WTC11 (cell line): ENCODE measurements around the gene POU3F1. TPM values are rescaled to one million over a fixed set of nuclear protein-coding genes. Genes with fewer than 3 reads are reported as not detected.
A peak's percentile ranks its signal among the peaks of the same experiment; 100 is the strongest.

ENCODE experiments used
- ATAC-seq: fragments of 200-7000 bp; cut with Tn5 transposase; 2 replicates; pipeline ENCODE4 v1.10.0; 2021; ENCODE audit warnings: mild to moderate bottlenecking, moderate library complexity
- CTCF ChIA-PET: fragments of 300-600 bp; sonication (Branson Sonifier 250); formaldehyde crosslinking; loops from one replicate; lab custom pipeline; 2021; ENCODE audit warnings: antibody characterized with exemption; lab: Charles Lee
- POLR2A ChIA-PET: fragments of 350-600 bp; sonication (Branson Sonifier 250); formaldehyde crosslinking; loops from one replicate; lab custom pipeline; 2021; ENCODE audit warnings: antibody characterized with exemption; lab: Charles Lee
- DNase-seq: peaks from one replicate; pipeline ENCODE4 v3.0.0; 2021; ENCODE audit warnings: low spot score
- H3K27ac Mint-ChIP-seq: 2 replicates; pipeline ENCODE4 v1.8.0; 2021; ENCODE audit warnings: mixed read lengths
- H3K27me3 Mint-ChIP-seq: 2 replicates; pipeline ENCODE4 v1.8.0; 2021; ENCODE audit warnings: low read depth, mild to moderate bottlenecking, moderate library complexity, mixed read lengths
- H3K36me3 Mint-ChIP-seq: 2 replicates; pipeline ENCODE4 v1.8.0; 2021; ENCODE audit warnings: mixed read lengths
- H3K4me1 Mint-ChIP-seq: 2 replicates; pipeline ENCODE4 v1.8.0; 2022; ENCODE audit warnings: mixed read lengths
- H3K4me3 Mint-ChIP-seq: 2 replicates; pipeline ENCODE4 v1.8.0; 2021; ENCODE audit warnings: mild to moderate bottlenecking, moderate library complexity, mixed read lengths
- H3K9me3 Mint-ChIP-seq: 2 replicates; pipeline ENCODE4 v1.8.0; 2021; ENCODE audit warnings: mixed read lengths
- AFF4 ChIP-seq: sonication (generic); formaldehyde crosslinking; IDR thresholded peaks from 2 replicates; pipeline ENCODE4 v1.8.1; 2023; ENCODE audit warnings: mild to moderate bottlenecking, missing genetic modification reagents, borderline replicate concordance
- ATF2 ChIP-seq: sonication (generic); formaldehyde crosslinking; IDR thresholded peaks from 2 replicates; pipeline ENCODE4 v1.8.1; 2022; ENCODE audit warnings: low read depth, missing genetic modification reagents, borderline replicate concordance
- CBFB ChIP-seq: sonication (generic); formaldehyde crosslinking; IDR thresholded peaks from 2 replicates; pipeline ENCODE4 v1.8.1; 2022; ENCODE audit warnings: mild to moderate bottlenecking, low read depth, missing genetic modification reagents
- CDX4 ChIP-seq: fragments of 250-450 bp; sonication (Bioruptor Pico); IDR thresholded peaks from 2 replicates; pipeline ENCODE4 v1.9.0; 2021; ENCODE audit warnings: moderate library complexity, mild to moderate bottlenecking, inconsistent platforms, borderline replicate concordance
- E2F1 ChIP-seq: sonication (generic); formaldehyde crosslinking; IDR thresholded peaks from 2 replicates; pipeline ENCODE4 v1.8.0; 2022; ENCODE audit warnings: mild to moderate bottlenecking, missing genetic modification reagents
- ERG ChIP-seq: fragments of 250-450 bp; sonication (Bioruptor Pico); IDR thresholded peaks from 2 replicates; pipeline ENCODE4 v1.8.0; 2021; ENCODE audit warnings: mild to moderate bottlenecking
- ESRRA ChIP-seq: sonication (generic); formaldehyde crosslinking; IDR thresholded peaks from 2 replicates; pipeline ENCODE4 v1.8.1; 2022; ENCODE audit warnings: mild to moderate bottlenecking, missing genetic modification reagents, borderline replicate concordance
- FOXJ3 ChIP-seq: sonication (generic); formaldehyde crosslinking; IDR thresholded peaks from 2 replicates; pipeline ENCODE4 v1.9.0; 2021; ENCODE audit warnings: missing genetic modification reagents, mild to moderate bottlenecking, borderline replicate concordance
- GRHL2 ChIP-seq: fragments of 250-450 bp; sonication (Bioruptor Pico); IDR thresholded peaks from 2 replicates; pipeline ENCODE4 v1.8.0; 2022; ENCODE audit warnings: mild to moderate bottlenecking, moderate library complexity; ENCODE audit not compliant: insufficient replicate concordance, severe bottlenecking
- MLX ChIP-seq: sonication (generic); formaldehyde crosslinking; IDR thresholded peaks from 2 replicates; pipeline ENCODE4 v1.8.1; 2023; ENCODE audit warnings: mild to moderate bottlenecking, missing genetic modification reagents, moderate library complexity
- PRRX2 ChIP-seq: fragments of 250-450 bp; sonication (Bioruptor Pico); IDR thresholded peaks from 2 replicates; pipeline ENCODE4 v1.8.0; 2021; ENCODE audit warnings: mild to moderate bottlenecking
- SOX15 ChIP-seq: fragments of 250-450 bp; sonication (Bioruptor Pico); IDR thresholded peaks from 2 replicates; pipeline ENCODE4 v1.9.0; 2021; ENCODE audit warnings: mild to moderate bottlenecking
- TP53 ChIP-seq: sonication (generic); formaldehyde crosslinking; IDR thresholded peaks from 2 replicates; pipeline ENCODE4 v1.8.1; 2023; ENCODE audit warnings: mild to moderate bottlenecking, missing genetic modification reagents
- ZBTB21 ChIP-seq: sonication (generic); formaldehyde crosslinking; IDR thresholded peaks from 2 replicates; pipeline ENCODE4 v1.8.1; 2023; ENCODE audit warnings: mild to moderate bottlenecking, missing genetic modification reagents, borderline replicate concordance
- ZNF232 ChIP-seq: sonication (generic); formaldehyde crosslinking; IDR thresholded peaks from 2 replicates; pipeline ENCODE4 v1.8.0; 2022; ENCODE audit warnings: mild to moderate bottlenecking, missing genetic modification reagents
- ZNF263 ChIP-seq: sonication (generic); formaldehyde crosslinking; IDR thresholded peaks from 2 replicates; pipeline ENCODE4 v1.8.1; 2022; ENCODE audit warnings: low read depth, mild to moderate bottlenecking, moderate library complexity, missing genetic modification reagents
- ZNF671 ChIP-seq: fragments of 250-450 bp; sonication (Bioruptor Pico); IDR thresholded peaks from 2 replicates; pipeline ENCODE4 v1.8.0; 2021; ENCODE audit warnings: mild to moderate bottlenecking
- total RNA-seq: library from RNA; stranded (reverse); gene quantifications from 3 replicates; pipeline ENCODE4 v1.2.3, GENCODE V29; 2021
- TF ChIP-seq, protein P1 (sequence below): sonication (generic); formaldehyde crosslinking; IDR thresholded peaks from 2 replicates; pipeline ENCODE4 v1.8.1; 2023; ENCODE audit warnings: mild to moderate bottlenecking, moderate library complexity, missing genetic modification reagents
- TF ChIP-seq, protein P2 (sequence below): fragments of 250-450 bp; sonication (Bioruptor Pico); IDR thresholded peaks from 2 replicates; pipeline ENCODE4 v2.1.2; 2022; ENCODE audit warnings: mild to moderate bottlenecking, moderate library complexity
- TF ChIP-seq, protein P3 (sequence below): sonication (generic); formaldehyde crosslinking; IDR thresholded peaks from 2 replicates; pipeline ENCODE4 v1.8.1; 2023; ENCODE audit warnings: mild to moderate bottlenecking, missing genetic modification reagents

The POU3F1 gene
- total RNA-seq, 1 experiment from 2014 or later = 18.9 TPM

GRCh38 chr1:38089712-38090360 is 43.2 kb upstream of the POU3F1 start:
- POLR2A ChIA-PET = no interaction called here

GRCh38 chr1:38088791-38089190 is 42.2 kb upstream of the POU3F1 start:
- Mint-ChIP-seq H3K4me3 (no peak overlapping the region), H3K9me3 (no peaks in the 10 kb centered on the region), H3K36me3 (no peaks in the 10 kb centered on the region), H3K27me3 (no peaks in the 10 kb centered on the region), H3K27ac (no peak overlapping the region; the same call in 1 of the 2 replicates), H3K4me1 (peaks cover 68% of the 10 kb centered on the region)
- POLR2A ChIA-PET = no interaction called here
- CTCF ChIA-PET = interaction anchor here (0.6 to 2.5 kb wide), 6 partner anchors 16 to 746 kb away, joined by 3 to 16 read pairs (median 4); no protein-coding TSS in a partner anchor
- DNase-seq = no peak
- no peak for ATAC-seq
- TF ChIP-seq ZNF671 (CRISPR knock-in tag) = no peak
- TF ChIP-seq E2F1 = no peak
- no peak for TF ChIP-seq ATF2 (CRISPR knock-in tag)
- TF ChIP-seq, protein P1, sequence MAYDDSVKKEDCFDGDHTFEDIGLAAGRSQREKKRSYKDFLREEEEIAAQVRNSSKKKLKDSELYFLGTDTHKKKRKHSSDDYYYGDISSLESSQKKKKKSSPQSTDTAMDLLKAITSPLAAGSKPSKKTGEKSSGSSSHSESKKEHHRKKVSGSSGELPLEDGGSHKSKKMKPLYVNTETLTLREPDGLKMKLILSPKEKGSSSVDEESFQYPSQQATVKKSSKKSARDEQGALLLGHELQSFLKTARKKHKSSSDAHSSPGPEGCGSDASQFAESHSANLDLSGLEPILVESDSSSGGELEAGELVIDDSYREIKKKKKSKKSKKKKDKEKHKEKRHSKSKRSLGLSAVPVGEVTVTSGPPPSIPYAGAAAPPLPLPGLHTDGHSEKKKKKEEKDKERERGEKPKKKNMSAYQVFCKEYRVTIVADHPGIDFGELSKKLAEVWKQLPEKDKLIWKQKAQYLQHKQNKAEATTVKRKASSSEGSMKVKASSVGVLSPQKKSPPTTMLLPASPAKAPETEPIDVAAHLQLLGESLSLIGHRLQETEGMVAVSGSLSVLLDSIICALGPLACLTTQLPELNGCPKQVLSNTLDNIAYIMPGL (CRISPR knock-in tag) = no peak
- no peak for TF ChIP-seq AFF4 (CRISPR knock-in tag)
- no peak for TF ChIP-seq ZNF232 (CRISPR knock-in tag)

More at GRCh38 chr1:38089712-38090360, 43.2 kb upstream of the POU3F1 start:
- Mint-ChIP-seq H3K27me3 (no peaks in the 10 kb centered on the region), H3K4me3 (no peak overlapping the region), H3K9me3 (no peaks in the 10 kb centered on the region), H3K4me1 (peaks cover 78% of the 10 kb centered on the region), H3K36me3 (no peaks in the 10 kb centered on the region), H3K27ac (0 out of 2 replicates have a peak overlapping the region, but pooled peaks have one; percentile 8)
- no peak for ATAC-seq
- CTCF ChIA-PET = no interaction called here
- no peak for TF ChIP-seq FOXJ3 (CRISPR knock-in tag)
- TF ChIP-seq GRHL2 (CRISPR knock-in tag) = no peak
- TF ChIP-seq MLX = no peak
- TF ChIP-seq PRRX2 (CRISPR knock-in tag) = no peak
- TF ChIP-seq TP53 (CRISPR knock-in tag) = no peak
- TF ChIP-seq ERG = no peak
- TF ChIP-seq CDX4 (CRISPR knock-in tag) = no peak
- no peak for TF ChIP-seq ZBTB21
- no peak for TF ChIP-seq SOX15 (CRISPR knock-in tag)
- TF ChIP-seq ESRRA = no peak
- TF ChIP-seq, protein P2, sequence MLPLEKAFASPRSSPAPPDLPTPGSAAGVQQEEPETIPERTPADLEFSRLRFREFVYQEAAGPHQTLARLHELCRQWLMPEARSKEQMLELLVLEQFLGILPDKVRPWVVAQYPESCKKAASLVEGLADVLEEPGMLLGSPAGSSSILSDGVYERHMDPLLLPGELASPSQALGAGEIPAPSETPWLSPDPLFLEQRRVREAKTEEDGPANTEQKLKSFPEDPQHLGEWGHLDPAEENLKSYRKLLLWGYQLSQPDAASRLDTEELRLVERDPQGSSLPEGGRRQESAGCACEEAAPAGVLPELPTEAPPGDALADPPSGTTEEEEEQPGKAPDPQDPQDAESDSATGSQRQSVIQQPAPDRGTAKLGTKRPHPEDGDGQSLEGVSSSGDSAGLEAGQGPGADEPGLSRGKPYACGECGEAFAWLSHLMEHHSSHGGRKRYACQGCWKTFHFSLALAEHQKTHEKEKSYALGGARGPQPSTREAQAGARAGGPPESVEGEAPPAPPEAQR = no peak
- TF ChIP-seq, protein P3, sequence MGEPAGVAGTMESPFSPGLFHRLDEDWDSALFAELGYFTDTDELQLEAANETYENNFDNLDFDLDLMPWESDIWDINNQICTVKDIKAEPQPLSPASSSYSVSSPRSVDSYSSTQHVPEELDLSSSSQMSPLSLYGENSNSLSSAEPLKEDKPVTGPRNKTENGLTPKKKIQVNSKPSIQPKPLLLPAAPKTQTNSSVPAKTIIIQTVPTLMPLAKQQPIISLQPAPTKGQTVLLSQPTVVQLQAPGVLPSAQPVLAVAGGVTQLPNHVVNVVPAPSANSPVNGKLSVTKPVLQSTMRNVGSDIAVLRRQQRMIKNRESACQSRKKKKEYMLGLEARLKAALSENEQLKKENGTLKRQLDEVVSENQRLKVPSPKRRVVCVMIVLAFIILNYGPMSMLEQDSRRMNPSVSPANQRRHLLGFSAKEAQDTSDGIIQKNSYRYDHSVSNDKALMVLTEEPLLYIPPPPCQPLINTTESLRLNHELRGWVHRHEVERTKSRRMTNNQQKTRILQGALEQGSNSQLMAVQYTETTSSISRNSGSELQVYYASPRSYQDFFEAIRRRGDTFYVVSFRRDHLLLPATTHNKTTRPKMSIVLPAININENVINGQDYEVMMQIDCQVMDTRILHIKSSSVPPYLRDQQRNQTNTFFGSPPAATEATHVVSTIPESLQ = no peak
- TF ChIP-seq ZNF263 = no peak
- TF ChIP-seq CBFB (CRISPR knock-in tag) = no peak
- no peak for DNase-seq
